RPMI8226 (cell line): ENCODE results near the gene TFRC.
"Not testable (repeated sequence)": the region's sequence is repeated elsewhere in the genome, so short reads cannot be mapped to it uniquely, and the experiment has no call there.

Source experiments
- DNase-seq: peaks from one replicate; pipeline ENCODE4 v3.0.0-alpha.2; 2015

TFRC gene

GRCh38 chr3:196002721-196003120 is 79.2 kb downstream of the TFRC start:
- DNase-seq: not testable (repeated sequence)

- DNase-seq: not testable (repeated sequence)
These were observed 80.7 kb downstream of the TFRC start for GRCh38 chr3:196001240-196001639.

GRCh38 chr3:196000360-196000950 is 81.4 kb downstream of the TFRC start:
- DNase-seq: peak; percentile 63

GRCh38 chr3:195999896-196000295 is 82.0 kb downstream of the TFRC start:
- DNase-seq: no peak
